ENCODE data around the gene FBXW7. TPM values are rescaled to one million over a fixed set of nuclear protein-coding genes. Genes with fewer than 3 reads are reported as not detected.

Gene FBXW7
- total RNA-seq, 4 donors from 2014 or later: 72.2 to 105 (median 87.1) TPM

- no peak overlapping the region for H3K4me3 ChIP-seq (replicated peaks in 1 of 3)
- H3K27ac ChIP-seq: peak overlapping the region in 2 of 3 donors; percentile 14 to 33
- H3K9me3 ChIP-seq: no peaks in the 10 kb centered on the region
- no peak for TF ChIP-seq POLR2A (IDR thresholded peaks at IDR 0.05)
- TF ChIP-seq CTCF (IDR thresholded peaks at IDR 0.05): no peak
- no peaks in the 10 kb centered on the region for H3K36me3 ChIP-seq
- H3K4me1 ChIP-seq: peaks cover 25 to 32% of the 10 kb centered on the region in 2 donors
- WGBS, 2 donors: 49 to 53% methylated on average over 6 of the region's 6 CpGs
- DNase-seq: peak; percentile 13 to 22
- intact Hi-C loops (cut with DNase I): no loop called here
- no peaks in the 10 kb centered on the region for H3K27me3 ChIP-seq
Measured at GRCh38 chr4:152448038-152448707, 87.7 kb downstream of the FBXW7 start.

DNA sequence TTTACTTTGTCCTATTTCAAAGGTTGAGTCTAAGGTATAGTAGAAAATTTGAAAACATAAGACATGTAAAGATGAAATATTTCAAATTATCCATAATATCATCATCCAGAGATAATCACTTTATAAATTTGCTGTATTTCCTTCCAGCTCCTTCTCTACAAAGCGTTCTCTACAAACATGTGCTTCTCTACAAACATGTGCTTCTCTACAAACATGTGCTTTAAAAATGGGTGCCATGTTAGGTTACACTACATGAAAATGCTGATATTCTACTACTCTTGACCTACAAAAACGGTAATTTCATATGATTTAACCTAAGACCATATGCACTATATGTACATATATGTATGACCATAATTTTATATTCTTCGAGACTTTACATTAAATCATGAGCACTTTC, 92.0 kb downstream of the FBXW7 start:
- H3K27me3 ChIP-seq: no peaks in the 10 kb centered on the region

GRCh38 chr4:152437561-152437960, 98.3 kb downstream of the FBXW7 start:
- H3K4me3 ChIP-seq (replicated peaks in 1 of 3): no peak overlapping the region
- no peak overlapping the region for H3K27ac ChIP-seq
- H3K36me3 ChIP-seq: no peaks in the 10 kb centered on the region
- intact Hi-C loops (cut with DNase I): no loop called here
- DNase-seq: no peak
- H3K4me1 ChIP-seq: no peaks in the 10 kb centered on the region
- no peaks in the 10 kb centered on the region for H3K9me3 ChIP-seq
- TF ChIP-seq CTCF (IDR thresholded peaks at IDR 0.05) (no peak), POLR2A (IDR thresholded peaks at IDR 0.05) (no peak)
- H3K27me3 ChIP-seq: no peaks in the 10 kb centered on the region
- 91 to 96% methylated on average over 7 of the region's 7 CpGs for WGBS, 2 donors

More for the DNA sequence above, 92.0 kb downstream of the FBXW7 start:
- no peaks in the 10 kb centered on the region for H3K36me3 ChIP-seq
- H3K4me1 ChIP-seq: peaks cover 9 to 10% of the 10 kb centered on the region in 2 donors
- H3K27ac ChIP-seq: no peak overlapping the region
- no peak for TF ChIP-seq CTCF (IDR thresholded peaks at IDR 0.05)
- no peak for TF ChIP-seq POLR2A (IDR thresholded peaks at IDR 0.05)
- WGBS, 2 donors: 79 to 97% methylated on average over 3 of the region's 3 CpGs
- no peak overlapping the region for H3K4me3 ChIP-seq (replicated peaks in 1 of 3)
- H3K9me3 ChIP-seq: no peaks in the 10 kb centered on the region
- no peak for DNase-seq
- intact Hi-C loops (cut with DNase I): no loop called here

- Histone ChIP-seq H3K4me1 (peaks cover 1 to 3% of the 10 kb centered on the region in 2 donors), H3K36me3 (no peaks in the 10 kb centered on the region), H3K4me3 (replicated peaks in 1 of 3) (no peak overlapping the region), H3K27ac (no peak overlapping the region), H3K9me3 (no peaks in the 10 kb centered on the region), H3K27me3 (no peaks in the 10 kb centered on the region)
- no peak for DNase-seq
- intact Hi-C loops (cut with DNase I): no loop called here
- no peak for TF ChIP-seq CTCF (IDR thresholded peaks at IDR 0.05)
- TF ChIP-seq POLR2A (IDR thresholded peaks at IDR 0.05): no peak
- WGBS, 2 donors: 88 to 100% methylated on average over 2 of the region's 2 CpGs
Measured at GRCh38 chr4:152436384-152436783, 99.5 kb downstream of the FBXW7 start.

DNA sequence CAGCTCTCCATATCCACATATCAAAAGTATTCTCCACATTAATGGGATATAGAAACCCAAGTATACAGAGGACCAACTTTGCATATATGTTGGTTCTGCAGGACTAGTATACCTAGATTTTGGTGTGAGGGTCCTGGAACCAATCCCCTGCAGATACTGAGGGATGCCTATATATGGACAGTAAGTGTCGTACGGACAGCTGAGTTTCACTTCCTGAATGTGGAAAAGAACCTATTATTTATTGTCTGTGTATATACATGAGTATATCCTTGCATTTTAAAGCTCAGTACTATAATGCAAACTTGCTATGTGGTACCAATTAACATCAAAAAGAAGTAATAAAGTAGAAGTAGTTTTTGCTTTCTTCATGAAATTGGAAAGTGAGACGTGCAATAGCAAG, 101.9 kb downstream of the FBXW7 start:
- WGBS, 2 donors: 93 to 96% methylated on average over 3 of the region's 3 CpGs
- no peak for TF ChIP-seq CTCF (IDR thresholded peaks at IDR 0.05)
- TF ChIP-seq POLR2A (IDR thresholded peaks at IDR 0.05): no peak
- H3K27me3 ChIP-seq: no peaks in the 10 kb centered on the region
- no peak for DNase-seq
- no peak overlapping the region for H3K4me3 ChIP-seq (replicated peaks in 1 of 3)
- no peaks in the 10 kb centered on the region for H3K9me3 ChIP-seq
- no peak overlapping the region for H3K27ac ChIP-seq
- no peaks in the 10 kb centered on the region for H3K36me3 ChIP-seq
- intact Hi-C loops (cut with DNase I): no loop called here
- peaks cover 7% of the 10 kb centered on the region in 2 donors for H3K4me1 ChIP-seq

All from thyroid gland (tissue), 4 donors.